Calu3 (cell line): Measurements from ENCODE around the gene PLS1. TPM values are rescaled to one million over a fixed set of nuclear protein-coding genes. Genes with fewer than 3 reads are reported as not detected.

Source experiments
- BruUV-seq: library from RNA; stranded (reverse); fragments of 400-500 nt; replicated peaks from 2 replicates; lab custom pipeline; 2021; lab: Mats Ljungman, UMichigan
- CTCF ChIA-PET: fragments of 300-600 bp; sonication (Branson Sonifier 250); formaldehyde crosslinking; loops from one replicate; lab custom pipeline; 2022; ENCODE audit warnings: antibody characterized with exemption; lab: Charles Lee
- DNase-seq: peaks from one replicate; pipeline ENCODE4 v3.0.0; 2022
- H3K27ac Mint-ChIP-seq: one replicate; pipeline ENCODE4 v1.8.0; 2022; ENCODE audit warnings: mixed read lengths; ENCODE audit not compliant: unreplicated experiment
- H3K27me3 Mint-ChIP-seq: one replicate; pipeline ENCODE4 v1.8.0; 2022; ENCODE audit warnings: mixed read lengths; ENCODE audit not compliant: unreplicated experiment
- H3K36me3 Mint-ChIP-seq: one replicate; pipeline ENCODE4 v1.8.0; 2022; ENCODE audit warnings: mild to moderate bottlenecking, moderate library complexity, mixed read lengths; ENCODE audit not compliant: insufficient read depth, unreplicated experiment
- H3K4me1 Mint-ChIP-seq: one replicate; pipeline ENCODE4 v1.8.0; 2022; ENCODE audit warnings: mild to moderate bottlenecking, low read depth, mixed read lengths; ENCODE audit not compliant: unreplicated experiment
- H3K4me3 Mint-ChIP-seq: one replicate; pipeline ENCODE4 v1.8.0; 2022; ENCODE audit warnings: mild to moderate bottlenecking, low read depth, moderate library complexity, mixed read lengths; ENCODE audit not compliant: unreplicated experiment
- H3K9me3 Mint-ChIP-seq: one replicate; pipeline ENCODE4 v1.8.0; 2022; ENCODE audit warnings: low read depth, mixed read lengths; ENCODE audit not compliant: unreplicated experiment
- CTCF ChIP-seq: fragments of 200-600 bp; IDR thresholded peaks from one replicate; pipeline ENCODE4 v1.8.0; 2022; ENCODE audit warnings: antibody characterized with exemption; ENCODE audit not compliant: unreplicated experiment
- intact Hi-C: fragments of 100-400 bp; cut with micrococcal nuclease; formaldehyde crosslinking; loops from one replicate; pipeline ENCODE4 v1.10.0; 2022; ENCODE audit not compliant: unreplicated experiment
- total RNA-seq: library from RNA; stranded (reverse); gene quantifications from 2 replicates; pipeline ENCODE4 v1.2.3, GENCODE V29; 2022

PLS1 gene
- total RNA-seq, 1 experiment from 2014 or later: 155 TPM

DNA sequence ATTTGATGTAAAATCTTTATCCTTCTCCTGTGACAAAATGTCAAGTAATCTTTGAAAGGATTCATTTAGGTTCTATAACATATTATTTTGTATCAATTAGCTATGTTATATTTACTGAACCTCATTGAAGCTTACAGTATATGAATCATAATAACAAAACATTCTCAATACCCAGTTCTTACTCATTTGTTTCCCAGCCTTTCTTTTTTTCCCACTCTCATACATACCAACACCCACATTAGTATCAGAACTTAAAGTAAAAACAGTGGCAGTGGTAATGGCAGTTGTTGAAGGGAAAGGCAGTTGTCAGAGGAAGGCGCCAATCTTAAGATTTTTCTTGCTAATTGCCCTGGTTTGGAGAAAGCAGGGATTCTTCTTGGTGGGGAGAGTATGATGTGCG, 94.4 kb downstream of the PLS1 start:
- CTCF ChIA-PET: no interaction called here
- Mint-ChIP-seq H3K36me3 (peaks cover 20% of the 10 kb centered on the region), H3K4me1 (peaks cover 16% of the 10 kb centered on the region)

DNA sequence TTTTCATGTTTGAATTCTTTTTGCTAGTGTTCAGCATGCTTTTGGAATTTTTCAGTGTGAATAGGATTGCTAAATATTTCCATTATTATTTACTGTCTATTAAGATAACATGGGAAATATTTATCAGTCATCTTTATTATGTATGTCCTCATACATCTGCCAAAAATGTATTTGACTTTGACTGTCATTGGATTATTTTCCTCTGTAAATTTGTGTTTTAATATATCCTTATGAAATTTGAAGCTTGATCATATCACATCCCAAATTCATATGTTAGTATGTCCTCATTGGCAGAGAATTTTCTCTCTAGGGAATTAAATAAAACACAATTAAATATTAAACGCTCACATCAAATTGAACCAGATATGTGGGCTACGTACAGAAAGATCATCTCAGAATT, 95.3 kb downstream of the PLS1 start:
- Mint-ChIP-seq H3K4me1 (peaks cover 16% of the 10 kb centered on the region), H3K9me3 (no peaks in the 10 kb centered on the region), H3K27ac (no peak overlapping the region), H3K27me3 (no peaks in the 10 kb centered on the region), H3K4me3 (no peak overlapping the region), H3K36me3 (peaks cover 20% of the 10 kb centered on the region)
- intact Hi-C loops: no loop called here
- CTCF ChIA-PET: no interaction called here
- DNase-seq: no peak
- TF ChIP-seq CTCF: no peak
- no TSS peak for BruUV-seq

More for the DNA sequence above, 94.4 kb downstream of the PLS1 start:
- no peak for DNase-seq
- H3K9me3 Mint-ChIP-seq: no peaks in the 10 kb centered on the region
- intact Hi-C loops: no loop called here
- BruUV-seq: no TSS peak
- H3K27ac Mint-ChIP-seq: no peak overlapping the region
- no peaks in the 10 kb centered on the region for H3K27me3 Mint-ChIP-seq
- TF ChIP-seq CTCF: no peak
- H3K4me3 Mint-ChIP-seq: no peak overlapping the region

DNA sequence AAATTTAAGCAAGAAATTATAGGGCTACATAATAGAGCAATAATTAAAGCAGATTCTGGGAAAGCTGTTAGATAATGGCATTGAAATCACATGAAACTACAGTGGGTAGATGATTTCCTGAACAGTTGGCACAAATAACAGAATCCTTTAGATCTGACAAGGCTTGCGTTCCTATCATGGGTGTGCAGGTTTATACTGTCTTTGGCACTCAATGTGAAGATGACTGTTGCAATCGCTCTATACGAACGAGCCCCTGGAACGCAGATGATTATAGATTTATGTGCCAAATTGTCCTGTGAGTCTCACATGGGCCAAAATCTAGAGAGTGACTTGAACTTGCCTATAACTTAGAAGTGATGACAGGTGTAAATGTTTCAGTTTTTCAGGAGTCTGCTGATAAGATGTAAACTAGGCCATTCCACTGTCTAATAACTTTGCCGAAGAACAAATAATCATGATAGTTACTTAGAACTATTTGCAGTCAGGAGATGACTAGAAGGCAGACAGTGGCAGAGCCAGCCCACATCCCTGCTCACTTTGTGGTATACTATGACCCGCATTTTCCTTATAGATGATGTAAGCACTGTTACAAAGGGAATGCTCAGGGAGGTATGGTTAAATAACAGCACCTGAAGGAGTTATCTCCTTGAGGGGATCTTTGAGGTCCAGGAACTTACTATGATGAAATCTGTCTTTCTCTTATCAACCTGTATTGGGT, 97.1 kb downstream of the PLS1 start:
- H3K4me1 Mint-ChIP-seq: peaks cover 16% of the 10 kb centered on the region
- CTCF ChIA-PET: no interaction called here
- no peak overlapping the region for H3K27ac Mint-ChIP-seq
- no peak overlapping the region for H3K4me3 Mint-ChIP-seq
- no TSS peak for BruUV-seq
- no peaks in the 10 kb centered on the region for H3K27me3 Mint-ChIP-seq
- no peak for TF ChIP-seq CTCF
- peaks cover 12% of the 10 kb centered on the region for H3K36me3 Mint-ChIP-seq
- intact Hi-C loops: no loop called here
- no peaks in the 10 kb centered on the region for H3K9me3 Mint-ChIP-seq
- no peak for DNase-seq

DNA sequence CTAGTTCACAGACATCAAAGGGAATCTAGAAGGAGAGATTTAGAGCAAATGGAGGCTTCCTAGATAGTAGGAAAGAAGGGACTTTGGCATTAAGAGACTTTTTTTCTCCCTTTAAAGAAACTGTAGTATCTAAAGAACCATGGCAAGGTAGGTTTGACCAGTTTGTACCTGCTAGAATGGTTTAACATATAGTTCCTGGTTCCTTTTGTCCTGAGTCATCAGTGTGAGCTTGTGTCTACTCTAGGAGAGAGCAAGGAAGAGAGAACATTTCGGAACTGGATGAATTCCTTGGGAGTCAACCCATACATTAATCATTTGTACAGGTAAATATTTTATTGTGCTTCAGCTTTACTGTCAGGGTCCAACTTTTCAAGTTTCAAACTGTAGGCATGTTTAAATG, 98.0 kb downstream of the PLS1 start:
- no peak for TF ChIP-seq CTCF
- DNase-seq: no peak
- no peak overlapping the region for H3K4me3 Mint-ChIP-seq
- peak overlapping the region; percentile 46 for H3K27ac Mint-ChIP-seq
- CTCF ChIA-PET: interaction anchor here (0.7 to 0.9 kb wide), 5 partner anchors 13 to 159 kb away, joined by 3 to 4 read pairs (median 3); no protein-coding TSS in a partner anchor
- H3K36me3 Mint-ChIP-seq: peaks cover 4% of the 10 kb centered on the region
- H3K27me3 Mint-ChIP-seq: no peaks in the 10 kb centered on the region
- intact Hi-C loops: no loop called here
- H3K4me1 Mint-ChIP-seq: peaks cover 16% of the 10 kb centered on the region
- no peaks in the 10 kb centered on the region for H3K9me3 Mint-ChIP-seq
- no TSS peak for BruUV-seq
